H9 (cell line): Measurements from ENCODE around the gene DDX4. TPM values are rescaled to one million over a fixed set of nuclear protein-coding genes. Genes with fewer than 3 reads are reported as not detected.

Experiments
- DNase-seq: peaks from one replicate; pipeline ENCODE4 v3.0.0-alpha.2; 2017
- H2AFZ ChIP-seq: one replicate; pipeline ENCODE4 v1.6.1; 2013; ENCODE audit warnings: mild to moderate bottlenecking, low read length, control low read depth, moderate library complexity
- H2AK5ac ChIP-seq: 2 replicates; pipeline ENCODE4 v1.6.1; 2013; ENCODE audit warnings: low read length, control low read depth, mixed read lengths; ENCODE audit not compliant: insufficient read length
- H2BK120ac ChIP-seq: one replicate; pipeline ENCODE4 v1.6.1; 2013; ENCODE audit warnings: low read depth, mild to moderate bottlenecking, low read length, control low read depth, inconsistent platforms; ENCODE audit not compliant: poor library complexity, severe bottlenecking
- H2BK12ac ChIP-seq: 2 replicates; pipeline ENCODE4 v1.6.1; 2013; ENCODE audit warnings: low read length, control low read depth, mixed read lengths, low read depth; ENCODE audit not compliant: insufficient read length
- H2BK15ac ChIP-seq: 2 replicates; pipeline ENCODE4 v1.6.1; 2013; ENCODE audit warnings: low read depth, low read length, control low read depth
- H2BK20ac ChIP-seq: one replicate; pipeline ENCODE4 v1.6.1; 2013; ENCODE audit warnings: low read depth, mild to moderate bottlenecking, low read length, control low read depth, inconsistent platforms; ENCODE audit not compliant: poor library complexity, severe bottlenecking
- H2BK5ac ChIP-seq: 2 replicates; pipeline ENCODE4 v1.6.1; 2013; ENCODE audit warnings: low read length, control low read depth, mixed read lengths; ENCODE audit not compliant: insufficient read length
- H3K14ac ChIP-seq: 2 replicates; pipeline ENCODE4 v1.6.1; 2013; ENCODE audit warnings: low read length, control low read depth; ENCODE audit not compliant: insufficient read depth
- H3K18ac ChIP-seq: 2 replicates; pipeline ENCODE4 v1.6.1; 2013; ENCODE audit warnings: low read depth, mild to moderate bottlenecking, mixed read lengths, low read length, control low read depth; ENCODE audit not compliant: insufficient read length
- H3K23ac ChIP-seq: 2 replicates; pipeline ENCODE4 v1.6.1; 2013; ENCODE audit warnings: low read length, control low read depth, mixed read lengths, low read depth; ENCODE audit not compliant: insufficient read length
- H3K23me2 ChIP-seq: 2 replicates; pipeline ENCODE4 v1.6.1; 2013; ENCODE audit warnings: low read depth, mild to moderate bottlenecking, mixed read lengths, low read length, control low read depth; ENCODE audit not compliant: insufficient read length, poor library complexity, severe bottlenecking
- H3K27ac ChIP-seq: 2 replicates; pipeline ENCODE4 v1.5.1; 2013; ENCODE audit warnings: low read length, control low read depth, mixed read lengths, low read depth; ENCODE audit not compliant: insufficient read length
- H3K27me3 ChIP-seq: 2 replicates; pipeline ENCODE4 v1.6.1; 2013; ENCODE audit warnings: low read length, control low read depth, inconsistent platforms; ENCODE audit not compliant: insufficient read depth
- H3K4ac ChIP-seq: 2 replicates; pipeline ENCODE4 v1.6.1; 2013; ENCODE audit warnings: low read depth, mild to moderate bottlenecking, control low read depth, inconsistent platforms, low read length, moderate library complexity
- H3K4me1 ChIP-seq: 2 replicates; pipeline ENCODE4 v1.6.1; 2013; ENCODE audit warnings: low read length, control low read depth, inconsistent platforms; ENCODE audit not compliant: insufficient read depth
- H3K4me2 ChIP-seq: 2 replicates; pipeline ENCODE4 v1.6.1; 2013; ENCODE audit warnings: low read length, control low read depth, mixed read lengths; ENCODE audit not compliant: insufficient read length, insufficient read depth
- H3K56ac ChIP-seq: 2 replicates; pipeline ENCODE4 v1.6.1; 2013; ENCODE audit warnings: low read depth, mild to moderate bottlenecking, mixed read lengths, low read length, control low read depth; ENCODE audit not compliant: insufficient read length
- H3K79me1 ChIP-seq: 2 replicates; pipeline ENCODE4 v1.6.1; 2013; ENCODE audit warnings: low read depth, mild to moderate bottlenecking, moderate library complexity, low read length, control low read depth, inconsistent platforms; ENCODE audit not compliant: insufficient read depth, poor library complexity, severe bottlenecking
- H3K79me2 ChIP-seq: 2 replicates; pipeline ENCODE4 v1.6.1; 2013; ENCODE audit warnings: low read length, control low read depth, inconsistent platforms; ENCODE audit not compliant: insufficient read depth
- H3K9ac ChIP-seq: 2 replicates; pipeline ENCODE4 v1.6.1; 2013; ENCODE audit warnings: low read length, control low read depth, mixed read lengths; ENCODE audit not compliant: insufficient read length; ENCODE audit errors: extremely low read depth
- H3K9me3 ChIP-seq: one replicate; pipeline ENCODE4 v1.6.1; 2013; ENCODE audit warnings: low read depth, low read length, inconsistent platforms; ENCODE audit not compliant: control insufficient read depth
- H3T11ph ChIP-seq: one replicate; pipeline ENCODE4 v1.6.1; 2013; ENCODE audit warnings: mild to moderate bottlenecking, low read length, control low read depth, inconsistent platforms
- H4K20me1 ChIP-seq: one replicate; pipeline ENCODE4 v1.6.1; 2013; ENCODE audit not compliant: control insufficient read depth, insufficient read length, insufficient read depth
- H4K5ac ChIP-seq: 2 replicates; pipeline ENCODE4 v1.6.1; 2013; ENCODE audit warnings: low read depth, mild to moderate bottlenecking, mixed read lengths, low read length, control low read depth; ENCODE audit not compliant: insufficient read length
- H4K8ac ChIP-seq: replicated peaks from 2 replicates; pipeline ENCODE4 v1.6.1; 2013; ENCODE audit warnings: low read length, control low read depth, mixed read lengths, low read depth; ENCODE audit not compliant: insufficient read length
- H4K91ac ChIP-seq: 2 replicates; pipeline ENCODE4 v1.6.1; 2013; ENCODE audit warnings: low read depth, mild to moderate bottlenecking, moderate library complexity, mixed read lengths, low read length, control low read depth; ENCODE audit not compliant: insufficient read length
- H3K27ac Mint-ChIP-seq, 3 experiments: 2 replicates in 2 of 3; 3 replicates in 1 of 3; pipeline ENCODE4 v1.8.0; 2020 to 2021; ENCODE audit warnings: mixed read lengths in 3 of 3, mild to moderate bottlenecking in 1 of 3, moderate library complexity in 1 of 3
- H3K27me3 Mint-ChIP-seq: 2 replicates; pipeline ENCODE4 v1.8.0; 2021; ENCODE audit warnings: low read depth, mild to moderate bottlenecking, moderate library complexity, mixed read lengths
- H3K36me3 Mint-ChIP-seq, 3 experiments: 2 replicates in 2 of 3; 3 replicates in 1 of 3; pipeline ENCODE4 v1.8.0; 2020 to 2021; ENCODE audit warnings: low read depth in 3 of 3, mixed read lengths in 3 of 3; ENCODE audit not compliant: insufficient read depth in 1 of 3
- H3K4me1 Mint-ChIP-seq, 2 experiments: 2 replicates each; pipeline ENCODE4 v1.8.0; 2020; ENCODE audit warnings: mixed read lengths in 2 of 2
- H3K4me3 Mint-ChIP-seq, 2 experiments: 2 replicates in 1 of 2; 3 replicates in 1 of 2; pipeline ENCODE4 v1.8.0; 2020 to 2021; ENCODE audit warnings: mild to moderate bottlenecking in 2 of 2, mixed read lengths in 2 of 2, moderate library complexity in 1 of 2
- H3K9me3 Mint-ChIP-seq, 2 experiments: 2 replicates in 1 of 2; 3 replicates in 1 of 2; pipeline ENCODE4 v1.8.0; 2020; ENCODE audit warnings: mild to moderate bottlenecking in 2 of 2, mixed read lengths in 2 of 2, moderate library complexity in 1 of 2
- WGBS: extraction: QIAGEN DNeasy Blood & Tissue Kit; methylation state at CpG from one replicate; pipeline ENCODE4 v1.1.7; 2013; ENCODE audit warnings: missing lambda C conversion rate, low lambda C conversion rate, mixed read lengths; ENCODE audit not compliant: insufficient read length; ENCODE audit errors: extremely low coverage; 5-methylcytosine and 5-hydroxymethylcytosine counted together
- total RNA-seq: library from RNA; stranded (reverse); gene quantifications from 2 replicates; pipeline ENCODE4 v1.2.1, GENCODE V29; 2021
- TF ChIP-seq, protein P1 (sequence below): fragments of 200-600 bp; sonication (generic); conservative IDR thresholded peaks from 3 replicates; pipeline ENCODE4 v1.8.0; 2021; ENCODE audit warnings: antibody characterized with exemption, mild to moderate bottlenecking

Gene DDX4
- total RNA-seq, 1 experiment from 2014 or later = not detected

DNA sequence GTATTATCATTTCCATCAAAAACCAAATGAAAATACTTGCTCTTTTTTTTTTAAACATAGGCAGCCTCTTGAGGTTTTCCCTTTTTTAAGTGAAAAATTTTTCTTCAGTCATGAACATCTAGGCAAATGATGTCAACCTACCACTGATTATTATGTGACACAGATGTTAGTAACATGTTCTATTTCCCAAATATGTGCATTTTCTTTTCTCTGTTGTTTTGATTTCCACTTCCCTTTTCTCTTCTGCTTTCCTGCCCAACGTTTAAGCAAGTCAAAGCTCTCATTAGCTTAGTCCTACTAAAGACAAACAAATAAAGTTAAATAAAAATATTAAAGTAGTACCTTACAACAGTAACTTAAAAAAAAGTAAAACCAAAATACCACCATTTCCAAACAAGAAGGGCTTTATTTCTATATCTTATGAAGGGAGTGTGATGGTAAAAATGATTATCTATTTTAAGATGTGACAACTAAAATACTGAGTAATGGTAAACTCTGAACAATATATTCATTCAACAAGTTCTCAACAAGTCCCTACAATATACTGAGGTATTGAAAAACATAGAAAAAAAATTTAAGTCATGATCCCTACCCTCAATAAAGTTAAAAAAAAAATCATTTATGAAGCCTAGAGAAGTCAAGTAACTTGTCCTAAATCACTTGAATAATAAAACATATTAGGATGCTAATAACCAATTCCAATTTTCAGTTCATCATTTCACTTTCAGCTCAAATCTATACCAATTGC lies 35.1 kb upstream of the DDX4 start:
- Histone ChIP-seq H3K18ac (no peak overlapping the region), H3K79me2 (no peaks in the 10 kb centered on the region), H3K27me3 (no peaks in the 10 kb centered on the region), H4K20me1 (no peaks in the 10 kb centered on the region), H2AFZ (no peak overlapping the region), H3T11ph (no peak overlapping the region), H3K27ac (no peak overlapping the region), H2BK20ac (no peak overlapping the region), H4K5ac (no peak overlapping the region), H3K56ac (no peak overlapping the region), H3K9me3 (no peaks in the 10 kb centered on the region), H2BK5ac (no peak overlapping the region), H3K4me1 (no peaks in the 10 kb centered on the region), H3K14ac (no peak overlapping the region), H3K9ac (no peak overlapping the region), H4K91ac (no peak overlapping the region), H2BK120ac (no peak overlapping the region), H2BK15ac (no peak overlapping the region), H3K79me1 (peaks cover 4% of the 10 kb centered on the region), H3K4ac (no peak overlapping the region), H3K23me2 (no peaks in the 10 kb centered on the region), H3K4me2 (no peak overlapping the region), H4K8ac (no peak overlapping the region), H3K23ac (no peak overlapping the region), H2BK12ac (no peak overlapping the region), H2AK5ac (no peak overlapping the region)
- TF ChIP-seq, protein P1, sequence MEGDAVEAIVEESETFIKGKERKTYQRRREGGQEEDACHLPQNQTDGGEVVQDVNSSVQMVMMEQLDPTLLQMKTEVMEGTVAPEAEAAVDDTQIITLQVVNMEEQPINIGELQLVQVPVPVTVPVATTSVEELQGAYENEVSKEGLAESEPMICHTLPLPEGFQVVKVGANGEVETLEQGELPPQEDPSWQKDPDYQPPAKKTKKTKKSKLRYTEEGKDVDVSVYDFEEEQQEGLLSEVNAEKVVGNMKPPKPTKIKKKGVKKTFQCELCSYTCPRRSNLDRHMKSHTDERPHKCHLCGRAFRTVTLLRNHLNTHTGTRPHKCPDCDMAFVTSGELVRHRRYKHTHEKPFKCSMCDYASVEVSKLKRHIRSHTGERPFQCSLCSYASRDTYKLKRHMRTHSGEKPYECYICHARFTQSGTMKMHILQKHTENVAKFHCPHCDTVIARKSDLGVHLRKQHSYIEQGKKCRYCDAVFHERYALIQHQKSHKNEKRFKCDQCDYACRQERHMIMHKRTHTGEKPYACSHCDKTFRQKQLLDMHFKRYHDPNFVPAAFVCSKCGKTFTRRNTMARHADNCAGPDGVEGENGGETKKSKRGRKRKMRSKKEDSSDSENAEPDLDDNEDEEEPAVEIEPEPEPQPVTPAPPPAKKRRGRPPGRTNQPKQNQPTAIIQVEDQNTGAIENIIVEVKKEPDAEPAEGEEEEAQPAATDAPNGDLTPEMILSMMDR = no peak
- peaks cover 16 to 41% (median 40%) of the 10 kb centered on the region in 3 experiments for H3K36me3 Mint-ChIP-seq
- H3K27me3 Mint-ChIP-seq = no peaks in the 10 kb centered on the region
- no peak overlapping the region for H3K4me3 Mint-ChIP-seq
- H3K27ac Mint-ChIP-seq = no peak overlapping the region
- H3K9me3 Mint-ChIP-seq = peaks cover 5 to 6% of the 10 kb centered on the region in 2 experiments; a peak in 3 of 5 replicates
- no CpG with 5 or more reads among the region's 1 CpG for WGBS
- no peaks in the 10 kb centered on the region for H3K4me1 Mint-ChIP-seq
- DNase-seq = no peak
